Right lobe of liver (tissue), 6 donors: ENCODE measurements around the gene PTMA. TPM values are rescaled to one million over a fixed set of nuclear protein-coding genes. Genes with fewer than 3 reads are reported as not detected.

Source experiments
- ATAC-seq, 4 donors: fragments of 200-7000 bp; cut with Tn5 transposase; one replicate each; pipeline ENCODE4 v1.9.1; 2020; ENCODE audit warnings: mild to moderate bottlenecking in 4 of 4, moderate library complexity in 4 of 4
- DNase-seq, 3 donors: peaks; one replicate each; pipeline ENCODE4 v3.0.0-alpha.2; 2020
- H3K27ac ChIP-seq, 3 donors: fragments of 200-600 bp; one replicate each; pipeline ENCODE4 v1.8.0; 2022
- H3K27me3 ChIP-seq, 2 donors: fragments of 200-600 bp; one replicate each; pipeline ENCODE4 v1.8.0; 2022
- H3K36me3 ChIP-seq, 4 donors: fragments of 200-600 bp; sonication (generic) in 1 of 4; one replicate each; pipeline versions ENCODE4 v1.5.1 to v1.8.0; 2017 to 2022; ENCODE audit warnings: control low read depth in 1 of 4
- H3K4me1 ChIP-seq, 4 donors: fragments of 200-600 bp; sonication (generic) in 1 of 4; one replicate each; pipeline versions ENCODE4 v1.5.1 to v1.8.0; 2017 to 2022; ENCODE audit warnings: control low read depth in 1 of 4
- H3K4me3 ChIP-seq, 3 donors: fragments of 200-600 bp; one replicate each; pipeline ENCODE4 v1.8.0; 2022
- H3K9me3 ChIP-seq, 4 donors: fragments of 200-600 bp; sonication (generic) in 1 of 4; one replicate each; pipeline versions ENCODE4 v1.5.1 to v1.8.0; 2017 to 2022; ENCODE audit warnings: control low read depth in 1 of 4
- POLR2A ChIP-seq: fragments of 450-650 bp; IDR thresholded peaks from one replicate; pipeline ENCODE4 v1.6.1; 2017; ENCODE audit warnings: antibody characterized with exemption, mild to moderate bottlenecking
- WGBS: methylation state at CpG from one replicate; pipeline ENCODE4 v1.1.6; 2018; ENCODE audit warnings: low coverage, low lambda C conversion rate; ENCODE audit not compliant: insufficient coverage; ENCODE audit errors: missing lambda C conversion rate; 5-methylcytosine and 5-hydroxymethylcytosine counted together
- intact Hi-C, 2 donors: fragments of 100-400 bp; cut with DNase I; formaldehyde crosslinking; loops; one replicate each; pipeline versions ENCODE4 v1.11.2 to v1.14.1; 2022
- total RNA-seq, 6 experiments: library from RNA; depleted of rRNA in 2 of 6; stranded (reverse); fragments of >200 nt in 2 of 6; fragmentation: NEBNext Ultra II Directional in 3 of 6; extraction: Animal tissue kit (Norgen Biotek cat#: 25700) in 3 of 6; gene quantifications; one replicate each; pipeline versions ENCODE4 v1.1.0 to v1.2.4, GENCODE V29; 2016 to 2023
- TF ChIP-seq, protein P1 (sequence below), 4 donors: fragments of 200-600 bp in 3 of 4; fragments of 450-650 bp in 1 of 4; IDR thresholded peaks; one replicate each; pipeline versions ENCODE4 v1.5.1 to v1.8.0; 2016 to 2022; ENCODE audit warnings: antibody characterized with exemption in 4 of 4, mild to moderate bottlenecking in 2 of 4
- donor health status: DM: no; HTN: yes; CAD: no.
- donor health status: DM: no; HTN: no; CAD: no.
- donor health status: DM: no; HTN: no; CAD: no.
- donor health status: DM: no; HTN: yes; CAD: no.
- donor health status: DM: no; HTN: yes; CAD: no.

PTMA gene
- total RNA-seq, 6 experiments from 2014 or later = 180 to 373 (median 252) TPM

DNA sequence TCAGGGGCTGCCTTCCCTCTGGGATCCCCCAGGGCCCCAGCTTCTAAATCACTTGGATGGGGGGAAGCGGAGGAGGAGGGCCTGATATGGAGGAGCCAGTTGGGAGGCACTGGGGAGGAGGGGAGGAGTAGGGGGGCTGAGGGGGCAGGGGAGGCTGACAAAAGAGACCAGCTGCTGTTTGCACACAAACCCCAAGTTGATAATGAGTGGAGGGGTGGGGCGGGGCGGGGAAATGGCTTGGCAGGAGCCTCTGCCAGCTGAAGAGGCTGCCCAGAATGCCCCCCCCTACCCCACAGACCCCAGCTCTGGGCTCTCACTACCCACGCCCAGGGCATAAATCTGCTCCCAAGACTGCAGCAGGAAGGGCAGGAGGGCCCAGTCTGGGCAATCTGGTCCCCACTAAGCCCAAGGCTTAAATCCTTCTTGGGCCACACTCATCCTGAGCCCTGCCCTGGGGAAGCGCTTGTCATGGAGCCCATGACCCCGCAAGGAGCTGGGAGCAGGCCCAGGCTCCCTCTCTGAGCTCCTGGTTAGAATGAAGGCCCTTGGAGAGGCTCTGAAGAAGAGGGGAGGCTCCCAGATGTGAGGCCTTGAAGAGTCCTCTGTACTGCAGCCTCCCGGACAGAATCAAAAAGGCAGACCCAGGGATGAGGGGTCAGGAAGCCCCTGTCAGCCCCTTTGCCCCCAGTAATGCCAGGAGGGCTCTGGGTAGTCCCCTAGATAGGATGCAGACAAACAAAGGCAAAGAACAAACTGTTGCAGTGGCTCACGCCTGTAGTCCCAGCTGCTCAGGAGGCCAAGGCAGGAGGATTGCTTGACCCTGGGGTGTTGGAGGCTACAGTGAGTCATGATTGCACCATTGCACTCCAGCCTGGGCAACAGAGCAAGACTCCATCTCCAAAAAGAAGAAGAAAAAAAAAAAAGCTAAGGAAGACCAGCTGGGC is 24.8 kb upstream of the PTMA start:
- H3K4me1 ChIP-seq = peaks cover 0 to 7% (median 0%) of the 10 kb centered on the region in 4 donors
- no peak overlapping the region for H3K4me3 ChIP-seq
- H3K36me3 ChIP-seq = no peaks in the 10 kb centered on the region
- DNase-seq = no peak
- intact Hi-C loops = no loop called here
- WGBS = 83% methylated on average over 2 of the region's 8 CpGs
- H3K27ac ChIP-seq = no peak overlapping the region
- TF ChIP-seq, protein P1, sequence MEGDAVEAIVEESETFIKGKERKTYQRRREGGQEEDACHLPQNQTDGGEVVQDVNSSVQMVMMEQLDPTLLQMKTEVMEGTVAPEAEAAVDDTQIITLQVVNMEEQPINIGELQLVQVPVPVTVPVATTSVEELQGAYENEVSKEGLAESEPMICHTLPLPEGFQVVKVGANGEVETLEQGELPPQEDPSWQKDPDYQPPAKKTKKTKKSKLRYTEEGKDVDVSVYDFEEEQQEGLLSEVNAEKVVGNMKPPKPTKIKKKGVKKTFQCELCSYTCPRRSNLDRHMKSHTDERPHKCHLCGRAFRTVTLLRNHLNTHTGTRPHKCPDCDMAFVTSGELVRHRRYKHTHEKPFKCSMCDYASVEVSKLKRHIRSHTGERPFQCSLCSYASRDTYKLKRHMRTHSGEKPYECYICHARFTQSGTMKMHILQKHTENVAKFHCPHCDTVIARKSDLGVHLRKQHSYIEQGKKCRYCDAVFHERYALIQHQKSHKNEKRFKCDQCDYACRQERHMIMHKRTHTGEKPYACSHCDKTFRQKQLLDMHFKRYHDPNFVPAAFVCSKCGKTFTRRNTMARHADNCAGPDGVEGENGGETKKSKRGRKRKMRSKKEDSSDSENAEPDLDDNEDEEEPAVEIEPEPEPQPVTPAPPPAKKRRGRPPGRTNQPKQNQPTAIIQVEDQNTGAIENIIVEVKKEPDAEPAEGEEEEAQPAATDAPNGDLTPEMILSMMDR (IDR thresholded peaks at IDR 0.05) = no peak
- no peak for TF ChIP-seq POLR2A
- H3K9me3 ChIP-seq = no peaks in the 10 kb centered on the region
- no peak for ATAC-seq
- no peaks in the 10 kb centered on the region for H3K27me3 ChIP-seq

DNA sequence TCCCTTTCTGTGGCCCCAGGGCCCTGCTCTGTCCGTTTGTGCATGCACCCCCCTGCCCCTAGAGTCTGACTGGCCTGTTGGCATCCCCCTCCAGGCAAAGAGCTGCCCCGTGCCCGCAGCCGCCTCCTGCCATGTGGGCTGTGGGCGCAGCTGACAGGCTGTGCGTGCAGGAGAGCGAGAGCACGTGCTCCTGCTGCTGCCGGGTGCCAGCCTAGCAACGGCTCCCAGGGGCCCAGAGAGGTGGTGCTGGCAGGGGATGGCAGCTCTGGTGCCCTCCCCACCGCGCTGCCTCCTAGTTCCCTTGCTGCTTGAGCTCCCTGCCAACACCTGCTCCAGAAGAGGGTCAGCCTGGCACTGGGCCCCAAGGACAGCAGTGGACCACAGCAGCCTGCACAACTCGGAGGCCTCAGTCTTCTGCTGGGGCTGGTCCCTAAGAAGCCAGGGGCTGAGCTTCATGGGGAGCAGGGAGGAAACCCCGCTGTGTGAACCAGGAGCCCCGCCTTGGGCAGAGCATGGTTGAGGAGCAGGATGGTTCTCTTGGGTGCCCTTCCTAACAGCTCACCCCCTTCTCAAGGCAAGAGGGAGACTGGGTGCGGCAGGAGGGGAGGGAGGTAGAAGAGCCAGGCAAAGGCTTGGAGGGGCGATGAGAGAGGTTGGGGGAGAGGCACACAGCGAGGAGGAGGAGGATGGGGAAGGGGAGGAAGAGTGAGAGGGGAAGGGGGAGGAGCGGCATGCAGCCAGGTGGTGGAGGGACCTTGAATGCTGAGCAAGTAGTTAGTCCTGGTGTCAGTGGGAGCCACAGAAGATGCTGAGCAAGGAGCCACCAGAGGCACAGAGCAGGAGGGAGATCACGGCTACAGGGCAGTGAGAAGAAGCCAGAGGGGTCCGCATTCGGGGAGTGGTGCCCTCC is 23.8 kb upstream of the PTMA start:
- no peak for DNase-seq
- WGBS = 84% methylated on average over 6 of the region's 22 CpGs

DNA sequence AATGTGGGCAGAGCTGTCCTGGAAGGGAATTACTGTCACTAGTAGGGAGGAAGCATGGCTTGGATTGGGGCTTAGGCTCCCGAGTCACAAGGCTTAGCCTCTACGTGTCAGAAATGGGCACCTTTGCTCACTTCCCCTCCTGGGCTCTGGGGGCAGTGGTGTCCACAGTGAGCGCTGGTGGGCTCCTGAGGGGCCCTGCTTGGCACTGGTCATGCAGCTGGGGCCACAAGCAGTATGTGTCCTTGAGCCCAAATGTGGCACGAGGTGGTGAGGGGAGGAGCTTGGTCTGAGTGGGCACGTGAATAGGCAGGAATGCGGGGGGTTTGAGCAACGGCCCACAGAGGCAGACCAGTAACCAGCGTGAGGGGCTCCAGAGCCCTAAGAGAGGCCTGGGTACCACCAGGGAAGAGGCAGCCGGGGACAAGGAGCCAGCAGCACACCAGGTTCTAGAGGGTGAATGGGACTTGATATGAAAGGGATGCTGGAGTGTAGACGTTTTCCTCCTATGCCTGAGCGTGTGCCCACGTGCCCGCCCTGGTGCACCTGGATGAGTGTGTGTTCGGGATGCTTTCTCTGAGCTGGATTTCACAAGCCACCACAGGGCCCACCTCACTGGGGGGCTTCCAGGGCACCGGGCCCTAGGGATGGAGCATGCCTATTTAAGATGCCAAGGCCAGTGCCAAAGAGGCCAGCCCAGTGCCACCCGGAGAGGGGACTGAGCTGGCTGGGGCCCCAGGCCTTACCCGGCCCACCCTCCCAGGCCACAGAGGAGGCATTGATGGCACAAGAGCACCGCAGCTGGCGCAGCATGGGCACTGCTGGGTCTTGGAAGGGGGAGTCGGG is 22.8 kb upstream of the PTMA start:
- intact Hi-C loops = no loop called here
- Histone ChIP-seq H3K27ac (no peak overlapping the region), H3K36me3 (no peaks in the 10 kb centered on the region), H3K27me3 (no peaks in the 10 kb centered on the region), H3K9me3 (no peaks in the 10 kb centered on the region), H3K4me1 (peaks cover 0 to 7% (median 0%) of the 10 kb centered on the region in 4 donors), H3K4me3 (no peak overlapping the region)
- WGBS = 72% methylated on average over 5 of the region's 20 CpGs
- DNase-seq = no peak
- TF ChIP-seq POLR2A = no peak
- TF ChIP-seq, protein P1 (IDR thresholded peaks at IDR 0.05) = no peak
- ATAC-seq = no peak

More for the DNA sequence above, 23.8 kb upstream of the PTMA start:
- H3K4me3 ChIP-seq = no peak overlapping the region
- TF ChIP-seq POLR2A = no peak
- TF ChIP-seq, protein P1 (IDR thresholded peaks at IDR 0.05) = no peak
- no peak for ATAC-seq
- no peak overlapping the region for H3K27ac ChIP-seq
- H3K4me1 ChIP-seq = peaks cover 0 to 7% (median 0%) of the 10 kb centered on the region in 4 donors
- H3K36me3 ChIP-seq = no peaks in the 10 kb centered on the region
- intact Hi-C loops = no loop called here
- H3K27me3 ChIP-seq = no peaks in the 10 kb centered on the region
- H3K9me3 ChIP-seq = no peaks in the 10 kb centered on the region
